Measurements from ENCODE around the gene TALDO1.
"Not testable (repeated sequence)": the region's sequence is repeated elsewhere in the genome, so short reads cannot be mapped to it uniquely, and the experiment has no call there.

Gene TALDO1

DNA sequence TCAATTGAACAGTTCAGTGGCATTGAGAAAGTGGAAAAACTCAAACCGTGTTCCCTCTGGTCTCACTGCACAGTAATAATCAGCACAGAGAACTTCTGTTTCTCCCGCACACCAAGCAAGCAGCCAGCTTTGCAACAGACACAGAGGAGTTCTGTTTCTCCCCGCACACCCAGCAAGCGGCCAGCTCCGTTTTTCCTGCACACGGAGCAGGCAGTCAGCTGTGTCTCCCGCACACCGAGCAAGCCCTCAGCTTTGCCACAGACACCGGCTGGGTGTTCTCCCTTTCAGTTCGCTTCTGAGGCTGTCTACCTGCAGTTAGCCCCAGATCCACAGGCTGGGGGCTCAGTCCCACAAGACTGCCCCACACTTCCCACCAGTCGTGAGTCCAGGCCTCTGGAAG lies 9.9 kb upstream of the TALDO1 start:
- DNase-seq (ENCODE audit: low read depth): no peak

DNA sequence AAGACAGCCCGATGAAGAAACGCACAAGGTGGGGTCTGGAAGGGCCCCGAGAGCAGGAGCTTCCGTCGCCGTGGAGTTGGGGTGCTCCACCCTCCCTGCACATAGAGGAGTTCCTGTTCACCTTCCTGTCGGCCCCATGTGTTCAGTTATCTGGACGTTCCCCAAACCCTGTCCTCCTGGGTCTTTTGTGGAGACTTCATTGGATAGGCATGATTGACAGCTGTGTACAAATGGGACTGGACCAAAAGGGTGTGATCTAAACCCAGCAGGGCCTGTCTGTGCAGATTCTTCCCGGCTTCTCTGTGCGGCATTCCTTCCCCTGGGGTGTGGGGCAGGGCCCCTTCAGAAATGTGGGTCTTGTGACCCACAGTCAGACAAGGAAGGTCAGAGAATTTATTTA lies 9.4 kb upstream of the TALDO1 start:
- DNase-seq (ENCODE audit: low read depth): not testable (repeated sequence)

DNA sequence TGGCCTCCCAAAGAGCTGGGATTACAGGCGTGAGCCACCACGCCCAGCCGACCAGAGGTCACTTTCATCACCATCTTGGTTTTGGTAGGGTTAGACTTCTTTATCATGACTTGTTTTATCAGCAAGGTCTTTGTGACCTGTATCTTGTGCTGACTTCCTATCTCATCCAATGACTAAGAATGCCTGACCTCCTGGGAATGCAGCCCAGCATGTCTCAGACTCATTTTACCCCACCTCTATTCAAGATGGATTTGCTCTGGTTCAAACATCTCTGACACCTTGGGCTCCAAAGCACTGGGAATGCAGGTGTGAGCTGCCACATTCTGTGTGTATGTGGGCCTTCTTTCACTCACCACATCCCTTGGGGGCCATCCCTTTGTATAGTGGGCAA lies 5.1 kb upstream of the TALDO1 start:
- no peak for DNase-seq (ENCODE audit: low read depth)

DNA sequence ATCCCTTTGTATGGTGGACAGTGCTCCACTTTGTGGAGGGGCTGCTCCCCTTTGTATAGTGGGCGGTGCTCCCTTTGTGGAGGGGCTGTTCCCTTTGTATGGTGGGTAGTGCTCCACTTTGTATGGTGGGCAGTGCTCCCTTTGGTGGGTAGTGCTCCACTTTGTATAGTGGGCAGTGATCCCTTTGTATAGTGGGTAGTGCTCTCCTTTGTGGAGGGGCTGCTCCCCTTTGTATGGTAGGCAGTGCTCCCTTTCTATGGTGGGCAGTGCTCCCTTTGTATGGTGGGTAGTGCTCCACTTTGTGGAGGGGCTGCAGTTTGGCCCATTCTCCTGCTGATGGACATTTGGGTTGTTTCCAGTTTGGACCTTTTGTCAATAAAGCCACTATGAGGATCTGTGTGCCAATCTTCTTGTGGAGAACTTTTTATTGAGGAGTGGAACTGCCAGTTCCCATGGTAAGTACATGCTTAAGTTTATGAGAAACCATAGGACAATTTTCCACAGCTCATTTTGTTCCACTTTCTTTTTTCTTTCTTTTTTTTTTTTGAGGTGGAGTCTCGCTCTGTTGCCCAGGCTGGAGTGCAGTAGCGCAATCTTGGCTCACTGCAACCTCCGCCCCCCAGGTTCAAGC lies 4.6 kb upstream of the TALDO1 start:
- no peak for DNase-seq (ENCODE audit: low read depth)

- DNase-seq (ENCODE audit: low read depth): no peak
Observed at GRCh38 chr11:745428-745827, 1.8 kb upstream of the TALDO1 start.

GRCh38 chr11:746289-747157 lies 741 bp upstream of the TALDO1 start:
- no peak for DNase-seq (ENCODE audit: low read depth)

DNA sequence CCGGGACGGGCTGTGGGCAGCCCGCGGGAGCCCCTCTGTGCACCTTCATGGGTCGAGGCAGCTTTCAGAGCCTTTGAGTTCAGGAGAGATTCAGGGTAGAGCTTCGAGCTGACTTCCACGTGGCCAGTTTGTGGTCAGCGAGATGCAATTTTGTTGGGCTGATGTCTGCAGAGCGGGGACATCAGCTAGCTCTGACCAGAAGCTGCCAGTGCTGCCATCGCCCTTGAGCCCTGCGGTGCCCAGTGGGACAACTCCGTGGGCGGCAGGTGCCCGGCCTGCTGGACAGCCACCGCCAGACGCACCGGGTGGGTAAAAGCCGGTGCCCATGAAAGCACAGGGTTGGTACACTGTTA lies 719 bp downstream of the TALDO1 start:
- DNase-seq (ENCODE audit: low read depth): no peak

GRCh38 chr11:749731-750130 lies 2.5 kb downstream of the TALDO1 start:
- no peak for DNase-seq (ENCODE audit: low read depth)

DNA sequence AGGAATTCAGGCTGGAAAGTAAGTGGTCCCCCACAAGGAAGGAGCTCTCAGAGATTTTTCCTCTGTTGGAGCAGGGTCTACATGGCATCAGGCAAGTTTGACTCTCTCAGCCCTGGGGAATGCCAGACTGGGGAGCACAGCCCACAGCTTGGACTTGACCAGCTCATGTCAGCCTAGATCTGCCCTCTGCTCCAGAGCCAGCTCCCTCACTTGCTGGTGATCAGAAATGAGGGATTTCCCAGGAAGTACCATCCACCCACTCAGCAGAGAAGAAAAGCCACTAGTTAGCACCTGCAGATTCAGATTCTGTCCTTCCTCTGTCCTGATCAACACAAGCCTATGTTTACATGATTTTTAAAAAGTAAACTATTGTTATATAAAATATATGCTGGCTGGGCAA lies 13.0 kb downstream of the TALDO1 start:
- DNase-seq (ENCODE audit: low read depth): no peak

DNA sequence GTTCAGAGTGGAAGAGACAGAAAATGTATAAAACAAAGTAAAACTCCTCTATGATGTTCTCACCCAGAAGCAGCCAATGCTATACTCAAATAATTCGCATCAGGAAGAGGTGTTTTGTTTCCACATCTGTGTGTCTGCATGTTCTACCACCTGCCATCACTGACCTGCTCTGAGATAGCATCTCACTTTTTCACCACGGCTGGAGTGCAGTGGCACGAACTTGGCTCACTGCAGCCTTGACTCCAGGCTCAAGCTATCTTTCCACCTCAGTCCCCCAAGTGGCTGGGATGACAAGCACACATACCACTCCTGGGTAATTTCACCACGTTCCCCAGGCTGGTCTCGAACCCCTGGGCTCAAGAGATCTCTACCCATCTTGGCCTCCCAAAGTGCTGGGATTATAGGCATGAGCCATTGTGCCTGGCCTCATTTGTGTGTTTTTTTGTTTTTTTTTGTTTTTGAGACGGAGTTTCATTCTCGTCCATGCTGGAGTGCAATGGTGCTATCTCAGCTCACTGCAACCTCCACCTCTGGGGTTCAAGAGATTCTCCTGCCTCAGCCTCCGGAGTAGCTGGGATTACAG lies 14.4 kb downstream of the TALDO1 start:
- no peak for DNase-seq (ENCODE audit: low read depth)

DNA sequence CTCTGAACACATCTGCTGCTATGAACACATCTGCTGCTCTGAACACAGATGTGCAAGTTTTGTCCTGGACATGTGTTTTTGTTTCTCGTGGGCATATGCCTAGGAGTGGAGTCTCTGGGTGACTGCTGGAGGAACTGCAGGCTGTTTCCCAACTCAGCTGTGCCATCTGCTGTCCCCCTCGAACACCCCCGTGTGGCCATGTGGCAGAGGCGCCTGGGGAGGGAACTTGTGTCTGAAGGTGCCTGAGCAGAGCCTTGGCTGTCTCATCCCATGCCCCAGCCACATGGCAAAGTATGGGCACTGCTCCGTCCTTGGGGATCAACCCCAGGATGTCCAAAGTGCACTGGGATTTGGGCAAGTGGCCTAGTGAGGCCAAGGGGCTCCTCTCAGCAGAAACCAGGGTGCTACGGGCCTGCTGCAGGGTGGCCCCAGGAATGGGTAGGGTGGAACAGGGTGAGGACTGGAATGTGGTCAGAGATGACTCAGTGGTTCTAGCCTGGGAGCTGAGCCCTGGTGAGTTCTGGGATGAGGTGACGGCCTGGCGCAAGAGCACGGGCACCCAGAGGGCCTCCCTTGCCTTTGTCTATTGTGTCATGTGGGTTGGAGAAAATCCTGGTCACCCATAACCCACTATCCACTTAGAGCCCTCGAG lies 15.3 kb downstream of the TALDO1 start:
- peak; percentile 59 for DNase-seq (ENCODE audit: low read depth)

DNA sequence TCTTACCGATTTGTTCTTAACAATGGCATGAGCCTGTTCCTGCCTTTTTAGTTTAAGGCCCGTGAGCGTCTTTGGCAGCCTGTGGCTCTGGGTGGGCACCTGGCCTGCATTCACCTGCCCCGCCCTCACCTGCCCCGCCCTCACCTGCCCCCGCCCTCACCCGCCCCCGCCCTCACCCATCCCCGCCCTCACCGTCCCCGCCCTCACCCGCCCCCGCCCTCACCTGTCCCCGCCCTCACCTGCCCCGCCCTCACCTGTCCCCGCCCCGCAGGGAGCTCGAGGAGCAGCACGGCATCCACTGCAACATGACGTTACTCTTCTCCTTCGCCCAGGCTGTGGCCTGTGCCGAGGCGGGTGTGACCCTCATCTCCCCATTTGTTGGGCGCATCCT lies 15.8 kb downstream of the TALDO1 start:
- no peak for DNase-seq (ENCODE audit: low read depth)

GRCh38 chr11:763549-764321 lies 16.5 kb downstream of the TALDO1 start:
- no peak for DNase-seq (ENCODE audit: low read depth)

- DNase-seq (ENCODE audit: low read depth): no peak
Observed at GRCh38 chr11:764322-765024, 17.2 kb downstream of the TALDO1 start.

DNA sequence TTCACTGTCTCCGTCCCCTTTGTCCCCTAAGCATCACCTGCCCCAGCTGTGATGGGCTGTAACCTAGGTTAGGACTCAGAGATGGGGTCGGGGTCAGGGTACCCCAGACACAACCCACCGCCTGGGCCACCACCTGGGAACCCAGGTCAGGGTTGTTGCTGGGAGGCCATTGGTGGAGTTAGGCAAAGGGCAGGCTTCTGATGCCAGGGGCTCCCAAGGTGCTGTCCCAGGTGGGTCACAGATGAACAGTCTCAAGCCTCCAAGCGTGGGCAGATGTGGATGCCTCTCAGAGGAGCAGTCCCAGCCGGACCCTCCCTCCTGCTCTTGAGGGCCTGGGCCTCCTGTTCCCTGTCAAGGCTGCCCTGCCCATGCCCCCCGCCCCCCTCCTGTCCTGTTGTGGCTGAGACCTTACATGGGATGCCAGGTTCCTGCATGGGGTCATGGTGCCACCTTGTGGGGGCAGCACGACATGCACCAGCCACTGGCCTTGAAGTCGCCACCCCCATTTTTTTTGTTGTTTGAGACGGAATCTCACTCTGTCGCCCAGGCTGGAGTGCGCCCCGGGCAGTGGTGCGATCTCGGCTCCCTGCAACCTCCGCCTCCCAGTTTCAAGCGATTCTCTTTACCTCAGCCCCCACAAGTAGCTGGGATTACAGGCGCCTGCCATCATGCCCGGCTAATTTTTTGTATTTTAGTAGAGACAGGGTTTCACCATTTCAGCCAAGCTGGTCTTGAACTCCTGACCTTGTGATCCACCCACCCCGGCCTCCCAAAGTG lies 17.9 kb downstream of the TALDO1 start:
- DNase-seq (ENCODE audit: low read depth): no peak

GRCh38 chr11:765802-766091 lies 18.5 kb downstream of the TALDO1 start:
- DNase-seq (ENCODE audit: low read depth): no peak

DNA sequence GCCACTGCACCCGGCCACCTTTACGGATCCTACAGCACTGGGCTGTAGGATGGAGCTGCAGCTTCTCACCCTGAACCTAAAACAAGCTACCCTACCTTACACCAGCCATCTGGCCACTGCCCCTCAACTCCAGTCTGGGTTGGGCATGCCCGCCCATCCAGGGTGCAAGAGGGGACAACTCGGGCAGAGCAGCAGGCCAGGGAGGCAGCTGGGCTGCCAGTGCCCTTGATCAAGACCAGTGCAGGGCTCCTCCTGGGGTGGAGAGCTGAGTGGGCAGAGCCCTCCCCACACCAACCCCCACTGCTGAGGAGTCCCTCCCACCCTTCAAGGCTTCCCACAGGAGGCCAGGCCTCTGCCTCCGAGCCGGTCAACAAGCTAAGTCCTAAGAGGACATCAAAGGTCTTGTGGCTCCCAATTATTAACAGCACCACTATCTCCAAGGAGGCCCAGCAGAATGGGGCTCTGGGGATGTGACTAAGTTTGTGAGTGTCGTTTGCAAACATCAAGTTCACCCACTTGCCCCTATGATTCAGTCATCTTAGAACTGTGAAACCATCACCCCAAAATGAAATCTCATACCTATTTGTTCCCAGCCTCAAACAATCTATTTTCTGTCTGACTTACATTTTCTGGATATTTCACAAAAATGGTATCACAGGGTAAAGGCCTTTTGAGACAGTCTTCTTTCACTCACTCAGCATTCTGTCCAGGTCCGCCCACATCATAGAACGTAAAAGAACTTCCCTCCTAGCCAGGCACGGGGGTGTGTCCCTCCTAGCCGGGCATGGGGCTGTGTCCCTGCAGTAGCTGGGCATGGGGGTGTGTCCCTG lies 19.1 kb downstream of the TALDO1 start:
- no peak for DNase-seq (ENCODE audit: low read depth)

DNA sequence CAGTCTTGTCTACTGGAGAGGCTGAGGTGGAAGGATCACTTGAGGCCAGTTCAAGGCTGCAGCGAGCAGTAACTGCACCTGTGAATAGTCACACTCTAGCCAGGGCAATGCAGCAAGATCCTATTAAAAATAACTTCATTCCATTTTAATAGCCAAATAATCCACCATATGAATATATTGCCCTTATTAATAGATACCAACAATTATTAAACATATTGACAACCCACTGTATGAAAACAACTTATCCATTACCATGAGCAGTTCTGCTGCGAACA lies 19.6 kb downstream of the TALDO1 start:
- no peak for DNase-seq (ENCODE audit: low read depth)

DNA sequence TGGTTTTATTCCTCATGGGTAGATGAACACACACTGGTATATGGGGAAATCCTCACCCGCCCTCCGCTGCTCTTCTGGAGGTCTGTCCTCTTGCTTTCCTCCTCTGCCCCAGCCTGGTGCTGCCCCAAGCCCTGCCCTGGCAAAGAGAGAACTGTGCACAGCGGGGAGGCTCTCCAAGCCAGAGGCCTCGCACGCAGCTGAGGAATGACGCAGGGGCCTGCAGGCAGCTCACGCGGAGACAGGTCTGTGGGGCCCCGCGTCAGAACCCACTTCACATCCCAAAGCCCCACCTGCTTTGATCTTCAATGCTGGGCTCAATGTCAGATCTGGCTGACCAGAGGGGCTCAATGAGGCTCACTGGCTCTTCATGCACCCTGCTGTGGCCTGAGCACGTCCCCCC lies 20.0 kb downstream of the TALDO1 start:
- DNase-seq (ENCODE audit: low read depth): no peak

DNA sequence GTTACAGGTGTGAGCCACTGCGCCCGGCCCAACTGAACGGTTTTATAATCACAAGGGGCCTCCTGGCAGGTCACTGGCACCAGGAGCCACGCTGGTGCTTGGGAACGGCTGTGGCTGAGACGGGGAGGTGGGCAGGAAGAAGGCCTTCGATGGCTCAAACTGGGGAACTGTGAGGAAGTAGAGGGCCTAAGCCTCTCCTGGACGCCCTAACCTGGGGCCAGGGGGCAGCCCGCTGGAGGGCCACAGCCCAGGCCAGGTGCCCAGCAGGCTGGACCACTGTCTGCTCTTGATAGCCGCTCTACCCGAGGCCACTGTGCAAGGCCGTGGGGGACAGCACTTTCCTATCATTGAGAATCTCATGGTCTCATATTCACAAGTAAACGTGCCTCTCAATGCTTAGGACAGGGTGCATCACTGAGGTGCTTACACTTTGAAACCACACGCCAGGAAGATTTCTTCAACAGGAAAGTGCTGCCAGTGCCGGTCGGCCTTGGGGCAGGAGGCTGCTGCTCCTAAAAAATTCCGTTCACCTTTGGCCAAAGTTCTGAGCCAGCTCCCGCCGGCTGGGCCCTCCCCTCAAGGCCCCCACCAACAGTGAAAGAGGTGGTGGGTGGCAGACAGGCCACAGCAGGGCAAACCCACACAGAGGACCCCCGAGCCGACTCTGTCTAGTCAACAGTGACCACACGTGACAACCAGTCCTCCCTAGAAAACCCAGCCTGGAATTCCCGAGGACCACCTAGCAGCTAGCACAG lies 22.8 kb downstream of the TALDO1 start:
- DNase-seq (ENCODE audit: low read depth): no peak
